HEK293 (cell line): ENCODE measurements around the gene PRKCD.

ENCODE experiments used
- CTCF ChIA-PET: fragments of 350-600 bp; formaldehyde crosslinking; extraction: SDS; loops from one replicate; lab custom pipeline; 2021; ENCODE audit warnings: antibody characterized with exemption; lab: Yijun Ruan, JAX
- POLR2A ChIA-PET: fragments of 300-600 bp; formaldehyde crosslinking; extraction: SDS; loops from one replicate; lab custom pipeline; 2020; ENCODE audit warnings: antibody characterized with exemption, inconsistent platforms; lab: Yijun Ruan, JAX
- H3K27ac ChIP-seq: fragments of 200-500 bp; sonication (Bioruptor generic); 2 replicates; pipeline ENCODE4 v1.5.1; 2014; ENCODE audit warnings: low read depth, low read length, control low read depth, inconsistent platforms; ENCODE audit errors: extremely low read depth
- H3K36me3 ChIP-seq, 2 experiments: fragments of 200-500 bp in 1 of 2; sonication (Bioruptor generic) in 1 of 2; 1 replicate in 1 of 2; 2 replicates in 1 of 2; pipeline ENCODE4 v1.5.1; 2014 to 2017; ENCODE audit warnings: inconsistent platforms in 2 of 2, low read length in 2 of 2; ENCODE audit not compliant: control insufficient read depth in 2 of 2, insufficient read depth in 1 of 2
- H3K4me1 ChIP-seq: fragments of 200-500 bp; sonication (Bioruptor generic); 2 replicates; pipeline ENCODE4 v1.5.1; 2014; ENCODE audit warnings: mild to moderate bottlenecking, low read length, inconsistent platforms; ENCODE audit not compliant: control insufficient read depth, insufficient read depth
- H3K4me3 ChIP-seq: 2 replicates; pipeline ENCODE4 v1.5.1; 2011; ENCODE audit warnings: low read depth, mild to moderate bottlenecking, control low read depth, low read length, moderate library complexity
- H3K9me3 ChIP-seq: fragments of 200-500 bp; sonication (Bioruptor generic); 2 replicates; pipeline ENCODE4 v1.5.1; 2014; ENCODE audit warnings: low read depth, low read length, inconsistent platforms; ENCODE audit not compliant: control insufficient read depth, insufficient read depth
- EGR2 ChIP-seq: fragments of 450-650 bp; formaldehyde crosslinking; IDR thresholded peaks from 2 replicates; pipeline ENCODE4 v1.5.1; 2016; ENCODE audit warnings: low read depth, missing biosample characterization, missing genetic modification characterization
- GLIS2 ChIP-seq: fragments of 450-650 bp; formaldehyde crosslinking; IDR thresholded peaks from 2 replicates; pipeline ENCODE4 v1.5.1; 2016; ENCODE audit warnings: missing biosample characterization, missing genetic modification characterization
- KLF8 ChIP-seq: fragments of 450-650 bp; formaldehyde crosslinking; IDR thresholded peaks from 2 replicates; pipeline ENCODE4 v1.5.1; 2016; ENCODE audit warnings: missing biosample characterization, missing genetic modification characterization
- SCRT1 ChIP-seq: fragments of 450-650 bp; formaldehyde crosslinking; IDR thresholded peaks from 2 replicates; pipeline ENCODE4 v1.5.1; 2016; ENCODE audit warnings: missing biosample characterization, missing genetic modification characterization, borderline replicate concordance
- SP7 ChIP-seq: fragments of 450-650 bp; formaldehyde crosslinking; IDR thresholded peaks from 2 replicates; pipeline ENCODE4 v1.5.1; 2016; ENCODE audit warnings: missing biosample characterization, missing genetic modification characterization
- ZFHX2 ChIP-seq: fragments of 450-650 bp; formaldehyde crosslinking; conservative IDR thresholded peaks from 2 replicates; pipeline ENCODE4 v1.5.1; 2016; ENCODE audit warnings: missing biosample characterization, missing genetic modification characterization
- ZFP37 ChIP-seq: fragments of 450-650 bp; formaldehyde crosslinking; IDR thresholded peaks from 2 replicates; pipeline ENCODE4 v1.5.1; 2016; ENCODE audit warnings: missing biosample characterization, missing genetic modification characterization
- ZNF140 ChIP-seq: fragments of 450-650 bp; formaldehyde crosslinking; IDR thresholded peaks from 2 replicates; pipeline ENCODE4 v1.5.1; 2016; ENCODE audit warnings: missing biosample characterization, missing genetic modification characterization
- ZNF433 ChIP-seq: fragments of 450-650 bp; formaldehyde crosslinking; IDR thresholded peaks from 2 replicates; pipeline ENCODE4 v1.5.1; 2016; ENCODE audit warnings: missing biosample characterization, missing genetic modification characterization, low read depth
- ZNF48 ChIP-seq: fragments of 450-650 bp; formaldehyde crosslinking; IDR thresholded peaks from 2 replicates; pipeline ENCODE4 v1.5.1; 2016; ENCODE audit warnings: missing biosample characterization, missing genetic modification characterization
- ZNF529 ChIP-seq: fragments of 450-650 bp; formaldehyde crosslinking; IDR thresholded peaks from 2 replicates; pipeline ENCODE4 v1.5.1; 2017; ENCODE audit warnings: missing genetic modification characterization, missing biosample characterization; ENCODE audit not compliant: insufficient replicate concordance
- ZNF560 ChIP-seq: fragments of 450-650 bp; formaldehyde crosslinking; IDR thresholded peaks from 2 replicates; pipeline ENCODE4 v1.5.1; 2017; ENCODE audit warnings: missing biosample characterization, missing genetic modification characterization, borderline replicate concordance
- TF ChIP-seq, protein P1 (sequence below): fragments of 450-650 bp; formaldehyde crosslinking; IDR thresholded peaks from 2 replicates; pipeline ENCODE4; 2016; ENCODE audit warnings: missing biosample characterization, missing genetic modification characterization
- TF ChIP-seq, protein P2 (sequence below): fragments of 450-650 bp; formaldehyde crosslinking; IDR thresholded peaks from 2 replicates; pipeline ENCODE4 v1.5.1; 2017; ENCODE audit warnings: missing biosample characterization, missing genetic modification characterization
- TF ChIP-seq, protein P3 (sequence below): fragments of 450-650 bp; formaldehyde crosslinking; IDR thresholded peaks from 2 replicates; pipeline ENCODE4 v1.5.1; 2016; ENCODE audit warnings: missing biosample characterization, missing genetic modification characterization, borderline replicate concordance

The PRKCD gene

DNA sequence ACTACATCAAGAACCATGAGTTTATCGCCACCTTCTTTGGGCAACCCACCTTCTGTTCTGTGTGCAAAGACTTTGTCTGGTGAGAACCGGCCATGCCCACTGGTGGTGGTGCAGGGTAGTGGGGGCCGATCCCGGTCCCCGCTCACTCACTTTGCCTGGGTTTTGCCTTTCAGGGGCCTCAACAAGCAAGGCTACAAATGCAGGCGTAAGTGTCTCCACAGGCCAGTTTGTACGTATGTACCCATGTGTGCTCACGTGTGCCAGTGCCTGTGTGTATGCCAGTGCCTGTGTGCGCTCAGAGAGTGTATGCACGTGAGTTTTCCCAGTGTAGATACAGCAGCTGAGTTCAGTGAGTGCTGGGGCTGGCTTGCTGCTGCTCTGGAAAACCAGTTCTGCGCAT is 20.5 kb downstream of the PRKCD start:
- H3K4me1 ChIP-seq, result no peaks in the 10 kb centered on the region
- H3K36me3 ChIP-seq, result peaks cover 0 to 72% of the 10 kb centered on the region in 2 experiments; a peak in 1 of 3 replicates
- TF ChIP-seq SCRT1 (tag by site-specific recombination) (no peak), SP7 (tag by site-specific recombination) (no peak), ZNF433 (tag by site-specific recombination) (no peak), ZNF560 (tag by site-specific recombination) (no peak), ZFP37 (tag by site-specific recombination) (no peak), GLIS2 (tag by site-specific recombination) (no peak), ZNF529 (tag by site-specific recombination) (no peak), ZNF140 (no peak), ZNF48 (tag by site-specific recombination) (no peak)
- TF ChIP-seq, protein P1, sequence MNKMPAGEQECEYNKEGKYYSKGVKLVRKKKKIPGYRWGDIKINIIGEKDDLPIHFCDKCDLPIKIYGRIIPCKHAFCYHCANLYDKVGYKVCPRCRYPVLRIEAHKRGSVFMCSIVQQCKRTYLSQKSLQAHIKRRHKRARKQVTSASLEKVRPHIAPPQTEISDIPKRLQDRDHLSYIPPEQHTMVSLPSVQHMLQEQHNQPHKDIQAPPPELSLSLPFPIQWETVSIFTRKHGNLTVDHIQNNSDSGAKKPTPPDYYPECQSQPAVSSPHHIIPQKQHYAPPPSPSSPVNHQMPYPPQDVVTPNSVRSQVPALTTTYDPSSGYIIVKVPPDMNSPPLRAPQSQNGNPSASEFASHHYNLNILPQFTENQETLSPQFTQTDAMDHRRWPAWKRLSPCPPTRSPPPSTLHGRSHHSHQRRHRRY, result no peak
- TF ChIP-seq, protein P2, sequence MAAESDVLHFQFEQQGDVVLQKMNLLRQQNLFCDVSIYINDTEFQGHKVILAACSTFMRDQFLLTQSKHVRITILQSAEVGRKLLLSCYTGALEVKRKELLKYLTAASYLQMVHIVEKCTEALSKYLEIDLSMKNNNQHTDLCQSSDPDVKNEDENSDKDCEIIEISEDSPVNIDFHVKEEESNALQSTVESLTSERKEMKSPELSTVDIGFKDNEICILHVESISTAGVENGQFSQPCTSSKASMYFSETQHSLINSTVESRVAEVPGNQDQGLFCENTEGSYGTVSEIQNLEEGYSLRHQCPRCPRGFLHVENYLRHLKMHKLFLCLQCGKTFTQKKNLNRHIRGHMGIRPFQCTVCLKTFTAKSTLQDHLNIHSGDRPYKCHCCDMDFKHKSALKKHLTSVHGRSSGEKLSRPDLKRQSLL (tag by site-specific recombination), result no peak
- TF ChIP-seq, protein P3, sequence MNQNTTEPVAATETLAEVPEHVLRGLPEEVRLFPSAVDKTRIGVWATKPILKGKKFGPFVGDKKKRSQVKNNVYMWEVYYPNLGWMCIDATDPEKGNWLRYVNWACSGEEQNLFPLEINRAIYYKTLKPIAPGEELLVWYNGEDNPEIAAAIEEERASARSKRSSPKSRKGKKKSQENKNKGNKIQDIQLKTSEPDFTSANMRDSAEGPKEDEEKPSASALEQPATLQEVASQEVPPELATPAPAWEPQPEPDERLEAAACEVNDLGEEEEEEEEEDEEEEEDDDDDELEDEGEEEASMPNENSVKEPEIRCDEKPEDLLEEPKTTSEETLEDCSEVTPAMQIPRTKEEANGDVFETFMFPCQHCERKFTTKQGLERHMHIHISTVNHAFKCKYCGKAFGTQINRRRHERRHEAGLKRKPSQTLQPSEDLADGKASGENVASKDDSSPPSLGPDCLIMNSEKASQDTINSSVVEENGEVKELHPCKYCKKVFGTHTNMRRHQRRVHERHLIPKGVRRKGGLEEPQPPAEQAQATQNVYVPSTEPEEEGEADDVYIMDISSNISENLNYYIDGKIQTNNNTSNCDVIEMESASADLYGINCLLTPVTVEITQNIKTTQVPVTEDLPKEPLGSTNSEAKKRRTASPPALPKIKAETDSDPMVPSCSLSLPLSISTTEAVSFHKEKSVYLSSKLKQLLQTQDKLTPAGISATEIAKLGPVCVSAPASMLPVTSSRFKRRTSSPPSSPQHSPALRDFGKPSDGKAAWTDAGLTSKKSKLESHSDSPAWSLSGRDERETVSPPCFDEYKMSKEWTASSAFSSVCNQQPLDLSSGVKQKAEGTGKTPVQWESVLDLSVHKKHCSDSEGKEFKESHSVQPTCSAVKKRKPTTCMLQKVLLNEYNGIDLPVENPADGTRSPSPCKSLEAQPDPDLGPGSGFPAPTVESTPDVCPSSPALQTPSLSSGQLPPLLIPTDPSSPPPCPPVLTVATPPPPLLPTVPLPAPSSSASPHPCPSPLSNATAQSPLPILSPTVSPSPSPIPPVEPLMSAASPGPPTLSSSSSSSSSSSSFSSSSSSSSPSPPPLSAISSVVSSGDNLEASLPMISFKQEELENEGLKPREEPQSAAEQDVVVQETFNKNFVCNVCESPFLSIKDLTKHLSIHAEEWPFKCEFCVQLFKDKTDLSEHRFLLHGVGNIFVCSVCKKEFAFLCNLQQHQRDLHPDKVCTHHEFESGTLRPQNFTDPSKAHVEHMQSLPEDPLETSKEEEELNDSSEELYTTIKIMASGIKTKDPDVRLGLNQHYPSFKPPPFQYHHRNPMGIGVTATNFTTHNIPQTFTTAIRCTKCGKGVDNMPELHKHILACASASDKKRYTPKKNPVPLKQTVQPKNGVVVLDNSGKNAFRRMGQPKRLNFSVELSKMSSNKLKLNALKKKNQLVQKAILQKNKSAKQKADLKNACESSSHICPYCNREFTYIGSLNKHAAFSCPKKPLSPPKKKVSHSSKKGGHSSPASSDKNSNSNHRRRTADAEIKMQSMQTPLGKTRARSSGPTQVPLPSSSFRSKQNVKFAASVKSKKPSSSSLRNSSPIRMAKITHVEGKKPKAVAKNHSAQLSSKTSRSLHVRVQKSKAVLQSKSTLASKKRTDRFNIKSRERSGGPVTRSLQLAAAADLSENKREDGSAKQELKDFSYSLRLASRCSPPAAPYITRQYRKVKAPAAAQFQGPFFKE, result no peak
- TF ChIP-seq, all 188 proteins: peak for 0
- Histone ChIP-seq H3K9me3 (no peaks in the 10 kb centered on the region), H3K4me3 (no peak overlapping the region), H3K27ac (no peak overlapping the region)
- ChIA-PET CTCF (interaction anchor here (0.6 to 1.3 kb wide), 2 partner anchors 65 to 67 kb away, joined by 3 read pairs; no protein-coding TSS in a partner anchor), POLR2A (no interaction called here)

DNA sequence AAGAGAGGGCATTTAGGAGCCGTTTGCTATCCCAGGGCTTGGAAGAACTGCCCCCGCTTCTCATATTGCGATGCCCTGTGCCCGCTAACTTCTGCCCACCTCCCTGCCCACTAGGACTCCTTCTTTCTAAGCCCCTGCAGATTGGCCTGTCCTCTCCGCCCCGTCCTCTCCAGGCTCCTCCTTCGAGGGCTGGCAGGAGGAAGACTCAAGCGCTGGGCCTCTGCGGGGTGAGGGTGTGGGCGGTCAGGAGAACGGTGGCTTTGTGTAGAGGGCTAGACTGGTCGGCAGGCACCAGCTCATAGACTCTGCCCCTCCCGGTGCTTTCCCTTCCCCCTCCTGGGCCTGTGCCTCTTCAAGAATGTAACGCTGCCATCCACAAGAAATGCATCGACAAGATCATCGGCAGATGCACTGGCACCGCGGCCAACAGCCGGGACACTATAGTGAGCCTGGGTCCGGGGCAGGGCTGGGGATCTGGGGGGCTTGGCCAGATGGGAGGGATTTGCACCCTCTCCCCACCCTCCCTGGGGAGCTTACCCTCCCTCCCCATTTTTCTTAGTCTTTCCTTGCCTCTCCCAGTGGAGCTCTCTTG is 21.9 kb downstream of the PRKCD start:
- CTCF ChIA-PET, result no interaction called here
- no peaks in the 10 kb centered on the region for H3K4me1 ChIP-seq
- H3K27ac ChIP-seq, result no peak overlapping the region
- POLR2A ChIA-PET, result interaction anchor here (1.1 kb wide), 1 partner anchor 53 kb away, joined by 3 read pairs; no protein-coding TSS in a partner anchor
- peaks cover 0 to 83% of the 10 kb centered on the region in 2 experiments; a peak in 1 of 3 replicates for H3K36me3 ChIP-seq
- no peak overlapping the region for H3K4me3 ChIP-seq
- H3K9me3 ChIP-seq, result no peaks in the 10 kb centered on the region
- peak; percentile 41 for TF ChIP-seq ZFHX2
- TF ChIP-seq KLF8 (tag by site-specific recombination), result no peak
- TF ChIP-seq EGR2 (tag by site-specific recombination), result peak; percentile 64; the same call in 1 of the 2 replicates
- TF ChIP-seq, all 188 proteins: peak for 2
